OCI-M2 (cell line): Measurements from ENCODE around the gene VTI1A.

Source experiments
- DNase-seq: peaks from one replicate; lab custom pipeline; 2025; ENCODE audit not compliant: unreplicated experiment; lab: John Stamatoyannopoulos, UW

VTI1A gene

GRCh38 chr10:112503643-112504042, 56.6 kb downstream of the VTI1A start:
- DNase-seq = no peak

- no peak for DNase-seq
Measured at GRCh38 chr10:112507046-112507445, 60.0 kb downstream of the VTI1A start.

- DNase-seq = no peak
Measured at GRCh38 chr10:112507988-112508387, 61.0 kb downstream of the VTI1A start.

- DNase-seq = no peak
Measured at GRCh38 chr10:112509558-112510291, 62.7 kb downstream of the VTI1A start.

GRCh38 chr10:112510384-112510783, 63.4 kb downstream of the VTI1A start:
- DNase-seq = no peak

- no peak for DNase-seq
Measured at GRCh38 chr10:112512294-112512693, 65.3 kb downstream of the VTI1A start.

GRCh38 chr10:112515126-112515525, 68.1 kb downstream of the VTI1A start:
- DNase-seq = no peak

GRCh38 chr10:112515852-112516251, 68.8 kb downstream of the VTI1A start:
- no peak for DNase-seq

- DNase-seq = no peak
Measured at GRCh38 chr10:112517451-112517862, 70.4 kb downstream of the VTI1A start.

GRCh38 chr10:112519133-112519761, 72.2 kb downstream of the VTI1A start:
- DNase-seq = no peak

GRCh38 chr10:112520914-112521313, 73.9 kb downstream of the VTI1A start:
- no peak for DNase-seq

- DNase-seq = no peak
Measured at GRCh38 chr10:112524641-112525040, 77.6 kb downstream of the VTI1A start.

- no peak for DNase-seq
Measured at GRCh38 chr10:112525200-112525599, 78.2 kb downstream of the VTI1A start.

- DNase-seq = no peak
Measured at GRCh38 chr10:112526139-112526538, 79.1 kb downstream of the VTI1A start.

GRCh38 chr10:112526906-112527305, 79.9 kb downstream of the VTI1A start:
- DNase-seq = no peak

- no peak for DNase-seq
Measured at GRCh38 chr10:112528235-112528634, 81.2 kb downstream of the VTI1A start.

GRCh38 chr10:112531421-112531820, 84.4 kb downstream of the VTI1A start:
- DNase-seq = no peak

GRCh38 chr10:112532189-112532588, 85.2 kb downstream of the VTI1A start:
- no peak for DNase-seq

GRCh38 chr10:112532956-112533355, 85.9 kb downstream of the VTI1A start:
- DNase-seq = no peak

GRCh38 chr10:112533916-112534315, 86.9 kb downstream of the VTI1A start:
- no peak for DNase-seq

- no peak for DNase-seq
Measured at GRCh38 chr10:112535531-112535951, 88.5 kb downstream of the VTI1A start.

GRCh38 chr10:112536663-112537062, 89.6 kb downstream of the VTI1A start:
- DNase-seq = no peak

GRCh38 chr10:112538168-112538567, 91.2 kb downstream of the VTI1A start:
- DNase-seq = no peak
